ENCODE results near the gene EML2.

EML2 gene

DNA sequence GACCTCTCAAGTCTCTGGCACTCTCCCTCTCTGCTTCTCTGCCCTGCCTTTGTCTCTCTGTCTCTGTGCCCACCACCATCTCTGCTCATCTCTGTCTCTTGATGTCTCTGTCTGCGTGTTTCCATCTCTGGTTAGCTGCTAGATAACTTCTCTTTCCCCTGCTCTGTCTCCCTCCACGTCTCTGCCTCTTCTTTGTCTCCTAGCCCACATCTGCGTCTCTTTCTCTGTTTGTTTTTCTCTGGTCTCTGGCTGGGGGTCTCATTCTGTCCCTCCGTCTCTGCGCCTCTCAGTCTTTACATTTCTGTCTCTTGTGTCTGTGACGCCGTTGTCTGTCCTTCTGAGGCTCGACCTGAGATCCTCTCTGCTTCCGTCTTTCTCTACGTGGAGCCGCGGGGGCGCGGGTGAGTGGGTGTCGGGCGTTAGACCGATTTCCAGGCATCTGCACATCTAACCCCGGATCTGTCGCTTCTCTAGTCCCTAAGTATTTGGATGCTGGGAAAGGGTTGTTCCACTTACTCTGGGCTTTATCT, 29.2 kb upstream of the EML2 start:
- H3K4me1 ChIP-seq (ENCODE audit: insufficient read depth, low read length): peaks cover 21% of the 10 kb centered on the region
- H3K9me3 ChIP-seq (ENCODE audit: insufficient read depth, low read length, severe bottlenecking): no peaks in the 10 kb centered on the region
- TF ChIP-seq, protein P1, sequence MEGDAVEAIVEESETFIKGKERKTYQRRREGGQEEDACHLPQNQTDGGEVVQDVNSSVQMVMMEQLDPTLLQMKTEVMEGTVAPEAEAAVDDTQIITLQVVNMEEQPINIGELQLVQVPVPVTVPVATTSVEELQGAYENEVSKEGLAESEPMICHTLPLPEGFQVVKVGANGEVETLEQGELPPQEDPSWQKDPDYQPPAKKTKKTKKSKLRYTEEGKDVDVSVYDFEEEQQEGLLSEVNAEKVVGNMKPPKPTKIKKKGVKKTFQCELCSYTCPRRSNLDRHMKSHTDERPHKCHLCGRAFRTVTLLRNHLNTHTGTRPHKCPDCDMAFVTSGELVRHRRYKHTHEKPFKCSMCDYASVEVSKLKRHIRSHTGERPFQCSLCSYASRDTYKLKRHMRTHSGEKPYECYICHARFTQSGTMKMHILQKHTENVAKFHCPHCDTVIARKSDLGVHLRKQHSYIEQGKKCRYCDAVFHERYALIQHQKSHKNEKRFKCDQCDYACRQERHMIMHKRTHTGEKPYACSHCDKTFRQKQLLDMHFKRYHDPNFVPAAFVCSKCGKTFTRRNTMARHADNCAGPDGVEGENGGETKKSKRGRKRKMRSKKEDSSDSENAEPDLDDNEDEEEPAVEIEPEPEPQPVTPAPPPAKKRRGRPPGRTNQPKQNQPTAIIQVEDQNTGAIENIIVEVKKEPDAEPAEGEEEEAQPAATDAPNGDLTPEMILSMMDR (IDR thresholded peaks at IDR 0.05; ENCODE audit: borderline replicate concordance, extremely low read depth, low read length, poor library complexity, severe bottlenecking): no peak
- TF ChIP-seq EZH2 (IDR thresholded peaks at IDR 0.05; ENCODE audit: borderline replicate concordance, low read depth, low read length, severe bottlenecking): peak; percentile 80
- no peaks in the 10 kb centered on the region for H3K36me3 ChIP-seq (ENCODE audit: insufficient read depth, low read length)
- peak overlapping the region; percentile 22; the same call in 1 of the 2 replicates for H3K27ac ChIP-seq (ENCODE audit: low read length)
- peak overlapping the region; percentile 72 for H2AFZ ChIP-seq (ENCODE audit: low read depth, low read length)
- DNase-seq (no peak), ATAC-seq (ENCODE audit: insufficient read depth, low read depth) (peak; percentile 43)
- H3K27me3 ChIP-seq (ENCODE audit: insufficient read depth, low read length, poor library complexity): peaks cover 14% of the 10 kb centered on the region
- H3K4me2 ChIP-seq (ENCODE audit: insufficient read depth, low read length): peak overlapping the region; percentile 83
- H3K4me3 ChIP-seq (ENCODE audit: low read depth in 1 of 2, low read length in 2 of 2): peak overlapping the region; percentile 14 to 59; a peak in 3 of 4 replicates
- no peaks in the 10 kb centered on the region for H3K79me2 ChIP-seq (ENCODE audit: insufficient read depth, low read length)
- peak overlapping the region; percentile 51 for H3K9ac ChIP-seq (ENCODE audit: low read depth, low read length)
- no peaks in the 10 kb centered on the region for H4K20me1 ChIP-seq (ENCODE audit: insufficient read depth, low read length)

- Histone ChIP-seq H3K4me3 (ENCODE audit: low read depth in 1 of 2, low read length in 2 of 2) (peak within 1 kb of the TSS; percentile 14 to 59; a peak in 3 of 4 replicates), H3K9me3 (ENCODE audit: insufficient read depth, low read length, severe bottlenecking) (no peaks in the 10 kb centered on the region), H3K36me3 (ENCODE audit: insufficient read depth, low read length) (no peaks in the 10 kb centered on the region), H3K4me1 (ENCODE audit: insufficient read depth, low read length) (peaks cover 21% of the 10 kb centered on the region), H3K27me3 (ENCODE audit: insufficient read depth, low read length, poor library complexity) (peaks cover 14% of the 10 kb centered on the region), H3K4me2 (ENCODE audit: insufficient read depth, low read length) (peak within 1 kb of the TSS; percentile 83), H4K20me1 (ENCODE audit: insufficient read depth, low read length) (no peaks in the 10 kb centered on the region), H3K27ac (ENCODE audit: low read length) (peak within 1 kb of the TSS; percentile 48; the same call in 1 of the 2 replicates), H2AFZ (ENCODE audit: low read depth, low read length) (peak within 1 kb of the TSS; percentile 72), H3K79me2 (ENCODE audit: insufficient read depth, low read length) (no peaks in the 10 kb centered on the region), H3K9ac (ENCODE audit: low read depth, low read length) (peak within 1 kb of the TSS; percentile 51)
- ATAC-seq (ENCODE audit: insufficient read depth, low read depth) (peak; percentile 80), DNase-seq (peak; percentile 78)
- TF ChIP-seq, protein P1 (IDR thresholded peaks at IDR 0.05; ENCODE audit: borderline replicate concordance, extremely low read depth, low read length, poor library complexity, severe bottlenecking): no peak
- TF ChIP-seq EZH2 (IDR thresholded peaks at IDR 0.05; ENCODE audit: borderline replicate concordance, low read depth, low read length, severe bottlenecking): no peak
Observed at GRCh38 chr19:45667620-45668341, 28.6 kb upstream of the EML2 start, which contains the start of gene GIPR. Gene GIPR (plus strand): TSS chr19:45668221. CDS start chr19:45669521, 1,300 bp downstream.

DNA sequence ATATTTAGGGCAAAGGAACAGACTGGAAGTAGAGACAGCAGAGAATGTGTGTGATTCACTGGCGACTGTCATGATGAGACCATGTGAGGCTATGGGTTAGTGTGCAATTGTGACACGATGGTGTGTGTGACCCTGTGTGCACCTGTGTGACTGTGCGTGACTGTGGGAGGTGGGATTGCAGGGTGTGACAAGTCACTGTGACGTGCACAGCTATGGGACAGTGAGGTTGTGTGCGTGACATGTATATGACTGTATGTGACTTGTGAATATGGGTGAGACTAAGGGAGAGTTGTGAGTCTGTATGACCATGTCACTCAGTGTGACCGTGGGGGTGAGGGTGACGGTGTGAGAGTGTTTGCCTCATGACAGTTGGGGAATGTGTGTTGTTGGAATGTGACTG, 25.4 kb upstream of the EML2 start:
- peaks cover 21% of the 10 kb centered on the region for H3K4me1 ChIP-seq (ENCODE audit: insufficient read depth, low read length)
- H3K27me3 ChIP-seq (ENCODE audit: insufficient read depth, low read length, poor library complexity): peaks cover 23% of the 10 kb centered on the region
- DNase-seq (no peak), ATAC-seq (ENCODE audit: insufficient read depth, low read depth) (no peak)
- H4K20me1 ChIP-seq (ENCODE audit: insufficient read depth, low read length): no peaks in the 10 kb centered on the region
- H3K9ac ChIP-seq (ENCODE audit: low read depth, low read length): no peak overlapping the region
- no peak overlapping the region for H3K4me3 ChIP-seq (ENCODE audit: low read depth in 1 of 2, low read length in 2 of 2)
- H3K36me3 ChIP-seq (ENCODE audit: insufficient read depth, low read length): no peaks in the 10 kb centered on the region
- no peak overlapping the region for H3K27ac ChIP-seq (ENCODE audit: low read length)
- no peak overlapping the region for H2AFZ ChIP-seq (ENCODE audit: low read depth, low read length)
- H3K79me2 ChIP-seq (ENCODE audit: insufficient read depth, low read length): no peaks in the 10 kb centered on the region
- TF ChIP-seq, protein P1 (IDR thresholded peaks at IDR 0.05; ENCODE audit: borderline replicate concordance, extremely low read depth, low read length, poor library complexity, severe bottlenecking): no peak
- no peak for TF ChIP-seq EZH2 (IDR thresholded peaks at IDR 0.05; ENCODE audit: borderline replicate concordance, low read depth, low read length, severe bottlenecking)
- no peak overlapping the region for H3K4me2 ChIP-seq (ENCODE audit: insufficient read depth, low read length)
- H3K9me3 ChIP-seq (ENCODE audit: insufficient read depth, low read length, severe bottlenecking): no peaks in the 10 kb centered on the region
